GM19324 (cell line): Measurements from ENCODE around the gene MYL7.
"Not testable (repeated sequence)": the region's sequence is repeated elsewhere in the genome, so short reads cannot be mapped to it uniquely, and the experiment has no call there.

Experiments used
- ATAC-seq: cut with Tn5 transposase; IDR thresholded peaks from one replicate; pipeline ENCODE4 v1.9.1; 2021; ENCODE audit warnings: mild to moderate bottlenecking, moderate library complexity; ENCODE audit not compliant: unreplicated experiment, low FRiP score

Gene MYL7

DNA sequence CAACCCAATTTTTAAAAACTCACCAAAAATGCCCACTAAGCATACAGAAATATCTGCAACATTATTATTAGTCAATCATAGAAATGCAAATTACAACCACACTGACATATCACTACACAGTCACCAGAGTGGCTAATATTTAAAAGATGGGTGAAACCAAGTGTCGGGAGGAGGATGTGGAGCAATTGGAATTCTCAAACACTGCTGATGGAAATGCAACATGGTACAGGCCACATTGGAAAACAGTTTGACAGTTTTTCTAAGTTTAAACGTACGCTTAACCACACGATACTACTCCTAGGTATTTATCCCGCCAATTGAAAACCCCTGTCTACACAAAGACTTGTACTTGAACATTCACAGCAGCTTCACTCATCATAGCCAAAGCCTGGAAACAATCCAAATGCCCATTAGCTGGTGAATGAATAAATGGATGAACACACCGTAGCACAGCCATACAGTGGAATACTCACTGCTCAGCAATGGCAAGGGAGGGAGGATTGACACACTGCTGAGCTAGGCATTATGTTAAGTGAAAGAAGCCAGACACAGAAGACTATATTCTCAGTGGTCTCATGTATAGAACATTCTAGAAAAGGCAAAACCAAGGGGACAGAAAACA, 31.8 kb upstream of the MYL7 start:
- no peak for ATAC-seq

DNA sequence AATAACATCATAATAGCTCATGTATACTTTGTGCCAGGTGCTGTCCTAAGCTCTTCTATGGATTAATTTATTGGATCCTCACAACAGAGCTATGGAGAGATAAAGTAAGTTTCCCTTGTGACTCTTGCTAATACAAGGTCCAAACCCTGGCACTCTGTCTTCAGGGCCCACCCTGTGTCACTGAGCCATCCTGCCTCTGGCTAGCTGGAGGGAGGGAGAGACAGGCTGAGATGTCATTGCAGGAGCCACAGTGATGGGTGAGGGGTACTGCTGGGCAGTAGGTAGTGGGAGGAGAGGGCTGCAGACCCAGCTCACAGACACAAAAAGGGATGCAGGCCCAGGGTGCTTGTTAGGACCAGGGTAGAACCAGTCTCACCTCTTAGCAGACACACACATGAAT, 31.2 kb upstream of the MYL7 start:
- no peak for ATAC-seq

DNA sequence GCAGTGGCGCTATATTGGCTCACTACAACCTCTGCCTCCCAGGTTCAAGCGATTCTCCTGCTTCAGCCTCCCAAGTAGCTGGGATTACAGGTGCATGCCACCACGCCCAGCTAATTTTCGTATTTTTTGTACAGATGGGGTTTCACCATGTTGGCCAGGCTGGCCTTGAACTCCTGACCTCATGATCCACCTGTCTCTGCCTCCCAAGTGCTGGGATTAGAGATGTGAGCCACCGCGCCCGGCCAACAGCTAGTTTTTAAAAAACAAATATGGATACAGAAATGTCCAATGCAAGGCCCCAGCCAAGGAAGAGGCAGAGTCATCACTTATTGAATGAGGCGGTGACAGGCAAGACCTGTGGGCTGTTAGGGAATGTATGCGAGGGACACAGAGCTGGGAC, 30.8 kb upstream of the MYL7 start:
- ATAC-seq, result not testable (repeated sequence)

DNA sequence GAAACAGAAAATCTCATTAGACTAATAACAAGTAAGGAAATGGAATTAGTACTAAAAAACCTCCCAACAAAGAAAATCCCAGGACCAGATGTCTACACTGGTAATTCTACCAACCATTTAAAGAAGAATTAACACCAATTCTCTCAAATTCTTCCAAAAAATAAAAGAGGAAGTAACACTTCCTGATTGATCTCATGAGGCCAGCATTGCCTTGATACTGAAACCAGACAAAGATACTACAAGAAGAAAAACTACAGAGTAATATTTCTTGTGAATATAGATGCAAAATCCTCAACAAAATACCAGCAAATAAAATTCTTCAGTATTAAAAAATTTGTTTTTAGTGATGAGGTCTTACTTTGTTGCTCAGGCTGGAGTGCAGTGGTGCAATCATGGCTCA, 26.8 kb upstream of the MYL7 start:
- ATAC-seq, result no peak

DNA sequence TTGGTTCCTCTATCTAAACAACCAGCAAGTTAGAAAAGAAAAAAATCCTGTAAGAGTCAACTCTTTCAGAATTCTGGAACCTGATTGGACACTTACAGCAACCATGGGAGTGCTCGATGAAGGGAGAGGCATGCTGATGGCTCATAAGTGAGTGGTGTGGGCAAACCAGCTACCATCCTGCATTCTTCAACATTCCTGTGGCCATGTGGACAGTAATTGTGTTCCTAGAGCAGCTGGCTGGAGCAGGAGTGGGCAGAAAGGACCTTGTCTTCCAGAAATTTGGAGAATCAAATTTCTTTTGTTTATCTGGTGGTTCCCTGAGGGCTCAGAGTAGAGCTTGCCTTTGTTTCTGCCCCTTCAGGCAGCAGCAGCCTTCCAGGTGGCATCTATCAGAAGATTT, 22.5 kb upstream of the MYL7 start:
- ATAC-seq, result no peak

DNA sequence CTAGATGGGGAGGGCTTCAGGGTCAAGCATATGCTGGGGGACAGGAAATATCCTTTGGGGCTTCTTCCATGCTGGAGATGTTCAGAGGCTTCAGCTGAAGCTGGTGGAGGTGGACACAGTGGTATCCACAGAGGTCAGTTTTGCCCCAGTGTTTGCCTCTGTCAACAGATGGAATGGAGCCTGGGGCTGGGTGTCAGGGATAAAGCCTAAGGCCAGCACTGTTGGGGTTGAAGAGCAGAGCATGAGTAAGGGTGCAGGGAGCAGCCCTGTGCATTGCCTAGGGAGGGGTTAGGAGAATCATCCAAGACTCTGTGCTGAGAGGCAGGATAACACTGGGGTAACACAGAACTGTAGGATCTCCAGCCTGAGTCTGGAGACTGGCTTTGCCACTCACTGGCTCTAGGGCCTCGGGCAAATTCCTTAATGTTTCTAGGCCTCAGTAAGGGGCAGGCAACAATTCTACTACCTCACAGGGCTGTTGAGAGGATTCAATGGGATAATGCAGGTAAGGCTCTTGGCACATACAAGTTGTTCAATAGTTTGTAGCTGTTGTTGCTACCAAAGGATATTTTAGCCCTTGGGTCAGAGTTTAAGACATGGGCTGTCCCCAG, 21.8 kb upstream of the MYL7 start:
- no peak for ATAC-seq

DNA sequence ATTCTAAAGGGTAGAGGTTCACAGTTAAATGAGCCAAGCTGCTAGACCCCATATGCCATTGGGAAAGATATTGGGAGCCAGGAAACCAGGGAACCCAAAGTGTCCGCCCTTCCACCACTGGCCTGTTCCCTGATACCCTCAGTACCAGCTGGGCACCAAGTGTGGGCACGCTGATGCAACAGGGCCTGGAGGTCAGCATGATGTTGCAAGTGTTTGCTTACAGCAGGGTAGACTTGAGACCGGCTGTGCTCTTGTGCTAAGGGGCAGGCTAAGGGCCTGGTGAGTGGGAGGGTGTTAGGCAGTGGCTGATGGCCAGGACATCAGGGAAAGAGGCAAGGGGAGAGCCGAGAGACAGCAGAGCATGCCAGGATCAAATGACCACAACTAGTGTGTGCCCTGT, 21.0 kb upstream of the MYL7 start:
- no peak for ATAC-seq

DNA sequence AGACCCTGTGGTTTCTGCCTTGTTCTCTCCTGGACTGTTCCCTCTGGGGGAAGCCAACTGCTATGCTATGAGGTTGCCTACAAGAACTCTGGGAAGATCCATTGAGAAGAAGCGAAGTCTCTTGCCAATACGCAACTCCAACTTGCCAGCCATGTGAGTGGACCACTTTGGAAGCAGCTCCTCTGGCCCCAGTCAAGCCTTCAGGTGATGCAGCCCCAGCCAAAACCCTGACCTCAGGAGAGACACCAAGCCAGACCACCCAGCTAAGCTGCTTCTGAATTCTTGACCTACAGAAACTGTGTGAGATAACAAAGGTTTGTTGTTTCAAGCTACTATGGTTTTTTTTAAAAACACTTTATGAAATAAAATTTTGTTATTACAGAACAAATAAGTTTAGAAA, 20.2 kb upstream of the MYL7 start:
- no peak for ATAC-seq

DNA sequence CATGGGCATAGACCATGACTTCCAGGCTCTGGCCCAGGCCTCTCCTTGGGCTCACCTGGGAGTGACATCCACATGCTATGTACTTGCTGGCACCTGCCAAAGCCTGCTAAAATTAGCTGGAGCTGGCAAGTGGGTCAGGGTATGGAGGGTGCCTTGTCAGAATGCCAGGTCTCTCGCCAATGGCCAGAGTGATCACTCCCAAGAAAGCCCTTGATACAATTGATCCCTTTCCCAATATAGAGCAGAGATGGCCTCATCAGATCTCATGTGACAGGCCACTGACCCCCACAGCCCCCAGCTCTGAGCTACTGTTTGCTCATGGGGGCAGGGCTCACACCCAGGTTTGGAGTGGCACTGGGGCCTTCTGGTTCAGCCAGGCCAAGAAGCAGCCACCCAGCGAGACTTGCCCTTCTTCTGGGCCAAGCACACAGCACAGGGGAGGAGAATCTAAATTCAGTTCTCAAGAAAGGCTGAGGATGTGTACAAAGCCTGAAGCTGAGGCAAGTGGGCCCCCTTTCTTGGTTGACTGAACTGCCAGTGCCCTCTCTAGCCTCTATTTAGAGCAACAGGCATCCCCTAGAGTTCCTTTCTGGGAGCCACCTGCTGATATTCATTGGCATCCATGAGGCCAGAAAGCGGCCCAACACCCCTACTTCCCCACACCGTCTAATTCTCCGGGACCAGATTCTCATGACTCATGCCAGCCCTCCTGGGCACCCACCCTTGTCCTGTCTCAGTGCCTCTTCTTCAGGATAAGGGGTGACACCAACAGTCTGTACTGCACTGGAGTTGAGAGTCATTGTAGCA, 18.9 kb upstream of the MYL7 start:
- ATAC-seq, result no peak

DNA sequence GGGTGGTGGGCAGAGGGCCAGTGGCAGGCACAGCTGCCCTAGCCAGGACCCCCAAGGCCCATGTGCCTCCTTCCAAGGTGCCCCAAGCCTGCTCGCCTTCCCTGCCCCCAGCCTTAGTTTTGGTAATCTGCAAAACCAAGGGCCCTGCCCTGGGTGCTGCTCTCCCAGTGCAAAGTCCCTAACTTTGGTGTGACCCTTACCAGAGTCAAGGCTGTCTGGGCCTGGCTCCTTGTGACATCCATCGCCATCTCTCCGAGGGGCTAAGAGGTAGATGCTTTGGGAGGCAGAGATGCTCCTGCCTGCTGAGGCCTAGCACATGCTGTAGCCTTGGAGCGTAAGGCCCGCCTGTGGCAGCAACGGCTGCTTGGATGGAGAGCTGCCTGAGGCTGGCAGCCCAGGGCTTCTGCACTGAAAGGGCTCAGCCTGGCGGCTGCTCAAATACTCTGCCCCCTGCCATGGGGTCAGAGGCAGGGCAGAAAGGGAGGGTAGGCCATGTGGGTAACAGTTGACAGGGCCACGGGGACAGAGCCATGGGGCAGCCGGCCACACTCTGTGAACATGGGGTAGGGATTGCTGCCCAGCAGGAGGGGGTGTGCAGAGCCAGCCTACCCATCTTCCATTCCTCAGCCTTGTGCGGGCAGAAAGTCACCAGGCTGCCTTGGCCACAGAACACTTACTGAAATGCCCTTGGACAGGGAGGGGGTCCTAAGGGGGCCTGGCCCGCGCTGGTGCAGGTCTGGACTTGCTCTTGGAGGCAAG, 17.9 kb upstream of the MYL7 start:
- ATAC-seq, result no peak

DNA sequence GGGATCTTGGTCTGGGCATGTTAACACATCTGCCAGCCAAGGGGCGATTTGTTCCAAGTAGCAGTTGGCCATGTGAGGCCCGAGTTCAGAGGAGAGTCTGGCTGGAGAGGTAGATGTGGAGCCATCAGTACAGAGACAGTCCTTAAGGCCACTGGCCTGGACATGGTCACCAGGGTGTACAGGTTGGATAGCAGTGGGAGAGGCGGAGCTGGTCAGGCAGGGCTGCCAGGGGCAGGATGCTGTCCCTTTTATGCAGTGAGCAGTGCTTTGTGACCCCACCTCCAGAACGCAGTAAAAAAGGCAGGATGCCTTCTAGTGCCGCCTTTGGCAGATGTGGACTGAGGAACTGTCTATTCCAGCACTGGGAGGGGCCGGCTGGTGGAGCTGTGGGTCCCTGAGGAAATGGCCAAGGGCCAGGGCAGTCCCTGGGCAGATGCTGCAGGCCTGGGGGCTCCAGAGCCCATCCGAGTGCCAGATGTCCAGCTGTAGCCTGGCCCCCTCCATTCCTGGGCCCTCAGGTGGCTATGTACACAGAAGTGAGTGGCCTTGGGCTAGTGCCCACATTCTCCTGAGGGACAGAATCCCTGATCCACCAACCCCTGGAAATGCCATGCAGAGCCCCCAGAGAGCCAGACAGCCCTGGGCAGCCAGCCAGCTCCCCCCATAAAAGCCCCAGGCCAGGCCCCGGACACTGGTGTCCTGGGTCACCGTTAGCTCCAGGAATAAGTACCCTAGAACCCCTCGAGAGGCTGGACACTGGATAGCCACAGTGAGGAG, 17.2 kb upstream of the MYL7 start:
- no peak for ATAC-seq

DNA sequence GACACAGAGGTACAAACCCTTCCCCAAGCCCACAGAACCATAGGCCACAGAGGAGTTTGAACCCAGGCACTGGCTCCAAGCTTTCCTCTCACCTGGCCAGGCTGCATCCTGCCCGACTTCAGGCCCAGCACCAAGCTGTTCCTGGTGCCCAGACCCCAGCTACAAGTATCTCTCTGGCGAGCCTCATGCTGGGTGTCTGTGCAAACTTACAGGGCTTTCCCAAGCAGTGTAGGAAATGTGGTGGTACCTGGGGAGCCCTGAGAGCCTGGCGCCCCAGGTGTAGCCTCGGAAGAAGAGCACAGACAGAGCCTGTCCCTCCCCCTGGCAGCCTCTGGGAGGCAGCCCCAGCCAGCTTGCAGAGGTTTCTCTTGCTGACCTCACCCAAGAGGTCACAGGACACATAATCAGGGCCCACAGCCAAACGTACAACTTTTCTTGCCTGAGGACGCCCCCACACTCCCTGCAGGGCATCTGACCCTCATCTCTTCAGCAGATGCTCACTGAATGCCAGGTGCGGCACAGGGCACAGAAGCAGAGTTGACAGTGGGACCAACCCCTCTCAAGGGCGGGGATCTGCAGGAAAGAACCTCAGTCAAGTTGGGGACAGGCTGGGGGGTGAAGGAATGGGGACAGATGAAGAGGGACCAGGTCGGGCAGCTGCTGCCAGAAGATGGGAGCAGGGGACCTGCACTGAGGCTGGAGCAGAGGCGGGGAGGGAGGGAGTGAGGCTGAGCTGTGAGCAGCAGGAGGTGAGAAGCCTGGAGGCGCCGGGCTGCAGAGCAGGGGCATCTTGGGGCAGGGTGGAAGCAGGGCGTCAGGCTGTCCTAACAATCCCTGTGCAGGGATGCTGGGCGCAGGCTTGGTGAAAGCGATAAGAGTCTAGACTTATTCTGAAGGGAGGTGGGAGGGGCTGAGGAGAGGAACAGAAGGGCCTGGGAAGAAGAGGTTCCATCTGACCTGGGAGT, 16.3 kb upstream of the MYL7 start:
- no peak for ATAC-seq

DNA sequence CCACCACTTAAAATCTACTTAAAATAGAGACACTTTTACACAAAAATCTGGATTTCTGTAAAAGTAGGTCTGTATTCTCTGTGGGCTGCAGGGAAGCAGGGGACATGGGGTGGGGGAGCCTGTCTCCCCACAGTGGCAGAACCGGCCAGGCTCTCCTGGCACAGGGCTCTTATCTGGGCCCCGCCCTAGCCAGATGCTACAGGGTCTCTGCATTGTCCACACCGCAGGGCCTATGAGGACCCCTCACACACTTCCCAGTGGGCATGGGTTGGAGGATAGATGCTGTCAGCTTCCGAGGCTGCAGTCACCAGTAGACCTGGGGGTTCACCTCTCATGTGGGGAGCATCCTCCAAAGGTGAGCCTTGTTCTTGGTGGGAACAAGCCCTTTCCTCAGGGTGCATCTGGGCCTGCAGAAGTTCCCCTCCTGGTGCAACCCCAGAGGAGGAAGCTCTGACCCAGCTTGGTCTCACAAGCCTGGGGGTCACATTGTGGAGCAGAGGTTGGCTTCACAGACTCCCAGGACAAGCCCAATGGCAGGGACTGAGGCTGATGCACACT, 15.4 kb upstream of the MYL7 start:
- ATAC-seq, result no peak

DNA sequence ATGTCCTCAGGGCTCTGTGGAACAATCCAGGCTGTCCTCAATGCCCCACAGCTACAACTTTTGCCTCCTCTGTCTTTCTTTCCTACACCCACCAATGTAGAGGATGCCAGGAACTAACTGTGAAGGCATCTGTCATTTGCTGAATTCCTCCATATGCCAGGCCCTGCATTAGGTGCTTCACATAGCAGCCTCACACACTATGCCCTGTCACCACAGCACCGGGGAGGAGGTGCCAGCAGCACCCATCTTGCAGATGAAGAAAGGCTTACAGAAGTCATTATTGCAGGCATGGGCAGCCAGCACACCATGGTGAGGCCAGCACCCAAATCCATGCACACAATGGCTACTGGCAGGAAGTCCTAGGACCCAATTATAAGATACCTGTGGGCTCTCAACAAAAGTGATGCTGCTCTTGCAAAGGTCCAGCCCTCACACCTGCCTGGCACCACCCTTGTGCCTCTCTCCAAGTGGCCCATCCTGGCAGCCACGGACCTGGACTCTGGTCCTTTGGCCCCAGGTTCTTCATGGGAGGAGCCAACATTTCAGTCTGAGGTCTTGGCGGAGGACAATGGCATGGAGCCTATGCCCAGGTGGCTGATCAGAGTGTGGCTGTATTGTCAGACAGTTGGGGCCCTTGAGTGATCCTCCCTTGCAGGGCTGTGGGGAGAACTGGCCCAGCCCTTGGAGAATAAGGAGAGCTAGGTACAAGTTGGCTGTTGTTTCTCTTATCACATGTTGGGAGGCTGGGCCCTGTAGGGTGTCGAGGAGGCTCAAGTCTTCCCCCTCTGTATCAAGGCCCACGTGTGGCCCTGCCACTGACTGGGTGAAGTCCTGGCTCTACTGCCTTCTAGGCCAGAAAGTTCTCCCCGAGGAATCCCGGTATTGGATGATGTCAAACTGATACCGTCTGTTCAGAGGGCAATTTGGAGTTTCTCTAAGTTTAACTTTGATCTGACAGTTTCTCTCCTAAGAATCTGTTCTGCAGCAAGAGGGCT, 14.4 kb upstream of the MYL7 start:
- no peak for ATAC-seq

DNA sequence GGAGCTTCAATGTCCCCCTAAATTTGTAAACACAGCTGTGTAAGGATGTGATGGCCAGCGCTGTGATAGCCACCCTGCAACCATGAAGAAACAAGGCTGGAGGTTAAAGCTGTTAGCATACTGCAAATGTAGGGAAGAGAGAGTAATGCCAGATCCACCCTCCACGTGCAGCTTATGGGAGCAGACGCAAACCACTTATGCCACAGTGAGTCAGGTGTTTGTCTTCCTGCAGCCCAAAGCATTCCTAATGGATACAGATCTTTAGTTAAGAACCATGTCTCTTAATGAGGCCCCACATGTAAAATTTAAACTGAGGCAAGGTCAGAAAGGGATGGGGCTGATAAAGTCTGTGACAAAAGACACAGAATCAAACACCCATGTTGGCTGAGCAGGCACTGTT, 13.6 kb upstream of the MYL7 start:
- no peak for ATAC-seq

DNA sequence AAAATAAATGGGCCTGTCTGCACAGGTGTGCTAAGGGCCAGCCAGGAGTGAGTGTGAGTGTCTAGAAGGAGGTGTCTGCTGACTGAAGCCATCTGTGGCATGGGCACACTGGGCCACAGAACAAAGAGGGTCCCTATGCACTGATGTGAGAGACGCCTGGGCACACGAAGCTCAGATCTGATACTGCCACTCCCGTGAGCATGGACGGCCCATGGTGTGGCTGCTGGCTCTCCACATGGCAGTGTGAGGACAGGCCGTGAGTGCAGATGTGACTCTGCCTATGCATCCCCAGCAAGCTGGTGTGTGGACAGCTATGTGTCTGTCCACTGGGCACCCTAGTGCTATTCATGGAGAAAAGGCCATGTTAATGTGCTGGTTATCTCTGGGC, 12.8 kb upstream of the MYL7 start:
- ATAC-seq, result no peak

DNA sequence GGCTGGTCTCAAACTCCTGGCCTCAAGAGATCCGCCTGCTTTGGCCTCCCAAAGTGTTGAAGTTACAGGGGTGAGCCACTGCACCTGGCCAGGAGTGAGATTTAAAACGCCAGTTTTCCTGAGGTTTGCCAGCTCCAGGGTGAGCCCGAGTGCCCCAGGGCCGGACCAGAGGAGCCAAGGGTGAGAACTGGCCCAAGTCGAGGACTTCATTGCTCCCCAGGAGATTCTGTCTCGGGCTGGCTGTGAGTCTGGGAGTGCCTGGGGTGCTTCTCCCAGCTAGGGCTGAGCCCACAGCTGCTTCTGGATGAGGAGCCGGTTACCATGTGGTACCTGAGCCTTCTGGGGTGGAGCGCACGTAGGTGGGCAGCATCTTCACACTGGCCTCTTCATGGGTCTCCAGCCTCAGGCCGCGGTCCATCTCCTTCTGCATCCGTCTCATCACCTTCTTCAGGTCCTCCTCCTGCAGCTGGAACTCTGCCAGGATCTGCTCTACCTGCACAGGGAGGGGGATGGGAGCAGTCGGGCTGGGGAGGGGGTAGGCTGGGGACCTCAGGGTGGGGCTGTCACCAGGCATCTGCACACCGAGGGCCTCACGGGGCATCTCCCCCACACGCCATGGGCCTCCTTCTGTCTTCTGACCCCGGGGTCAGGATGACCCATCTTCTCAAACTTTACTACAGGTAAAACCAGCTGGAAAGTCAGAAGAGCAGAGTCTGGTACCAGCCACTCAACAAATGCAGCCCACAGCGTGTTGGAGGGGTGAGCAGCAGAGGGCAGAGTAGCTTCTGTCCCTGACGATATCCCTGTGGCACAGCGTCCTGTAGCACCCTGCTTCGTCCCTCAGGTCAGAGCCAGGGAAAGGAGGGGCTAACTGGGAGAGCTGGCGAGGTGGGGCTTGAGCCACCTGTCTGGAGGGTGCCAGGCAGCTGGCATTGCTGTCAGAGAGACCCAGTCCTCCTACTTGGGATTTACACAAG, 12.1 kb upstream of the MYL7 start:
- ATAC-seq, result no peak
